ENCODE measurements around the gene LEFTY1. TPM values are rescaled to one million over a fixed set of nuclear protein-coding genes. Genes with fewer than 3 reads are reported as not detected.
"Not testable (repeated sequence)": the region's sequence is repeated elsewhere in the genome, so short reads cannot be mapped to it uniquely, and the experiment has no call there.

Gene LEFTY1
- total RNA-seq, 2 experiments from 2014 or later: 0.09 to 1.0 TPM

DNA sequence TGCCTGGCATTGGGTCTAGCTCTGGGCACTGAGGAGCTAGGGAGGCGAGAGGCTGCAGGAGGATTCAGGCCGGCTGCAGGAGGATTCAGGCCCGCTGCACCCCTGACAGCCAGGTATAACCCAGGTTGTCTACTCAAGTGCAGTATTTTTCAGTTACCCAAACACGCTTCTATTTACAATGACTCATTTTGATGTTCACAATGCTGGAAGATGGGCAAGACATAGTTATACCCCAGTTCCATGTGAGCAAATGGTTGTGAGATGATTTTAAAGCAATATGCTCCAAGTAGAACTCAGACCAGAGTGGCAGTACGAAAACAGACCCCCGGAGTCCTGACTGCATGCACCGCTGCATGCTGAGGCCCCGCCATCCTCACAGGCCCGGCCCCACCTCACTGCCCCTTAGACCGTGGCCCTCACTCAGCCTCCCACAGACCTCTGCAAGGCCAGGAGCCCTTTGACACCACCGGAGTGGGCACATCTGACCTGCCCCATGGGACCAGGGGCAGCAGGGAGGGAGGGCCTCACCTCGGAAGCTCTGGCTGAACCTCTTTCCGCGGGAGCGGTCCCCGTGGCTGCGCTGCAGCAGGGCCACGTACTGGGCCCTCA lies 553 bp downstream of the LEFTY1 start:
- ChIA-PET POLR2A (interaction anchor here (1.0 to 1.3 kb wide), 2 partner anchors 12 to 32 kb away, joined by 3 read pairs; no protein-coding TSS in a partner anchor), CTCF (ENCODE audit: unreplicated experiment) (interaction anchor here (0.6 kb wide), 1 partner anchor 9 kb away, joined by 3 read pairs; no protein-coding TSS in a partner anchor)
- no peak for DNase-seq (ENCODE audit: low spot score)
- no TSS peak for BruUV-seq (replicated peaks)
- Histone ChIP-seq H3K4me1 (ENCODE audit: insufficient read depth, low read length, poor library complexity, severe bottlenecking) (peaks cover under 1% of the 10 kb centered on the region), H3K4me2 (ENCODE audit: low read length) (no peak overlapping the region), H2AFZ (ENCODE audit: low read length) (no peak overlapping the region), H3K36me3 (ENCODE audit: insufficient read depth, low read length) (no peaks in the 10 kb centered on the region), H3K27ac (ENCODE audit: low read depth, low read length, poor library complexity, severe bottlenecking) (no peak overlapping the region), H3K9me3 (ENCODE audit: low read length) (no peaks in the 10 kb centered on the region), H3K79me2 (ENCODE audit: insufficient read depth, low read depth, low read length) (no peaks in the 10 kb centered on the region), H3K4me3 (ENCODE audit: low read depth, low read length, poor library complexity, severe bottlenecking) (no peak overlapping the region), H4K20me1 (ENCODE audit: insufficient read depth, low read length) (no peaks in the 10 kb centered on the region), H3K9me2 (ENCODE audit: insufficient read depth, low read length) (no peaks in the 10 kb centered on the region)
- intact Hi-C loops (cut with micrococcal nuclease; ENCODE audit: unreplicated experiment): no loop called here
- no peak for TF ChIP-seq EZH2phosphoT487 (IDR thresholded peaks at IDR 0.05; ENCODE audit: borderline replicate concordance, low read depth, low read length)
- TF ChIP-seq, protein P1, sequence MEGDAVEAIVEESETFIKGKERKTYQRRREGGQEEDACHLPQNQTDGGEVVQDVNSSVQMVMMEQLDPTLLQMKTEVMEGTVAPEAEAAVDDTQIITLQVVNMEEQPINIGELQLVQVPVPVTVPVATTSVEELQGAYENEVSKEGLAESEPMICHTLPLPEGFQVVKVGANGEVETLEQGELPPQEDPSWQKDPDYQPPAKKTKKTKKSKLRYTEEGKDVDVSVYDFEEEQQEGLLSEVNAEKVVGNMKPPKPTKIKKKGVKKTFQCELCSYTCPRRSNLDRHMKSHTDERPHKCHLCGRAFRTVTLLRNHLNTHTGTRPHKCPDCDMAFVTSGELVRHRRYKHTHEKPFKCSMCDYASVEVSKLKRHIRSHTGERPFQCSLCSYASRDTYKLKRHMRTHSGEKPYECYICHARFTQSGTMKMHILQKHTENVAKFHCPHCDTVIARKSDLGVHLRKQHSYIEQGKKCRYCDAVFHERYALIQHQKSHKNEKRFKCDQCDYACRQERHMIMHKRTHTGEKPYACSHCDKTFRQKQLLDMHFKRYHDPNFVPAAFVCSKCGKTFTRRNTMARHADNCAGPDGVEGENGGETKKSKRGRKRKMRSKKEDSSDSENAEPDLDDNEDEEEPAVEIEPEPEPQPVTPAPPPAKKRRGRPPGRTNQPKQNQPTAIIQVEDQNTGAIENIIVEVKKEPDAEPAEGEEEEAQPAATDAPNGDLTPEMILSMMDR (conservative IDR thresholded peaks at IDR 0.05; ENCODE audit: low read length): no peak

DNA sequence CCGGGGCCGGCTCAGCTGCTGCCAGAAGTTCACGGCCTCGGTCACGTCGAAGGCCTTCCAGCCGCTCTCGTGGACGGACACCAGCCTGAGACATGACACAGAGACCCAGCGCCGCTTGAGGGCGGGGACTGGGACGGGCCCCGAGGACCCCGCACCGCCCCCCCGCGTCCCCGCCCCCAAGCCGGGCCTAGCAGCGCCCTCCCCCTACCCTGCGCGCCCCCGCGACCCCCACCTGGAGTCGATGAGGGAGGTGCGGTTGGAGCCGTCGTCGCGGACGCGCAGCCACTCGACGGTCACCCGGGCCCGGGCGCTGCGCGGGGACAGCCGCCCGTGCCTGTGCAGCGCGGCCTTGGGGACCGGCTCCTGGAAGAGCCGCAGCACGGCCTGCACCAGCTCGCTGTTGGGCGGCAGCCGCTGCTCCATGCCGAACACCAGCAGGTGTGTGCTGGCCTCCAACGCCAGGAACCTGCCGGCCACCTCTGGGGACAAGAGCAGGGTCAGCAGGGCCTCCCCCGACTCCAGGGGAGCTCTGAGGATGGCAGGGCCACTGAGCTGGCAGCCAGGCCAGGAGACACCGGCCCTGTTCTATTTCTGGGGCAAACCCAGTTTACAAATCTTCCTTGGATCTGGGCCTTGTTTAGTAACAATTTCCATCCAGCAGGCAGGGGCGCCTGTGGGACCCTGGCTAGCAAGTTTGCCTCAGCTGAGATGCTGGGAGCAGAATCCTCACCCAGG lies 1.2 kb downstream of the LEFTY1 start:
- DNase-seq (ENCODE audit: low spot score); BruUV-seq (replicated peaks); H3K36me3 ChIP-seq (ENCODE audit: insufficient read depth, low read length); intact Hi-C loops (cut with micrococcal nuclease; ENCODE audit: unreplicated experiment); H3K79me2 ChIP-seq (ENCODE audit: insufficient read depth, low read depth, low read length); H3K4me1 ChIP-seq (ENCODE audit: insufficient read depth, low read length, poor library complexity, severe bottlenecking); H3K4me2 ChIP-seq (ENCODE audit: low read length); H3K4me3 ChIP-seq (ENCODE audit: low read depth, low read length, poor library complexity, severe bottlenecking); H3K9me2 ChIP-seq (ENCODE audit: insufficient read depth, low read length); CTCF ChIA-PET (ENCODE audit: unreplicated experiment); H2AFZ ChIP-seq (ENCODE audit: low read length); POLR2A ChIA-PET; H3K27ac ChIP-seq (ENCODE audit: low read depth, low read length, poor library complexity, severe bottlenecking); H3K9me3 ChIP-seq (ENCODE audit: low read length); H4K20me1 ChIP-seq (ENCODE audit: insufficient read depth, low read length): not testable (repeated sequence)

DNA sequence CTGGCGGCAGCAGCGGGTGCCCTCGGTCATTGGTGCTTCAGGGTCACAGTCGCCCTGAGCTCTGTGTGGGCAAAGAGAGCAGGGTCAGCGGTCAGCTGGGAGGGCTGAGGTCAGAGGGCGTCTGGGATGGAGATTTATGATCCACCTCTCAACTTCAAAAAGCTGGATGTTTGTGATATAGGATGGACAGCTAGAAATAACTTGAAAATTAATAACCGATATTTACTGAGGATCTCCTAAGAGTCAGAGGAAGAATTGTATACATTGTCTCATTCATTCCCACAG lies 2.0 kb downstream of the LEFTY1 start:
- POLR2A ChIA-PET: no interaction called here
- no peak for TF ChIP-seq EZH2phosphoT487 (IDR thresholded peaks at IDR 0.05; ENCODE audit: borderline replicate concordance, low read depth, low read length)
- TF ChIP-seq, protein P1 (conservative IDR thresholded peaks at IDR 0.05; ENCODE audit: low read length): no peak
- CTCF ChIA-PET (ENCODE audit: unreplicated experiment): no interaction called here
- no peak overlapping the region for H3K4me3 ChIP-seq (ENCODE audit: low read depth, low read length, poor library complexity, severe bottlenecking)
- H3K79me2 ChIP-seq (ENCODE audit: insufficient read depth, low read depth, low read length): no peaks in the 10 kb centered on the region
- H3K36me3 ChIP-seq (ENCODE audit: insufficient read depth, low read length): no peaks in the 10 kb centered on the region
- H3K9me2 ChIP-seq (ENCODE audit: insufficient read depth, low read length): no peaks in the 10 kb centered on the region
- intact Hi-C loops (cut with micrococcal nuclease; ENCODE audit: unreplicated experiment): no loop called here
- no peak overlapping the region for H2AFZ ChIP-seq (ENCODE audit: low read length)
- no peaks in the 10 kb centered on the region for H3K9me3 ChIP-seq (ENCODE audit: low read length)
- DNase-seq (ENCODE audit: low spot score): no peak
- H3K4me2 ChIP-seq (ENCODE audit: low read length): no peak overlapping the region
- H4K20me1 ChIP-seq (ENCODE audit: insufficient read depth, low read length): no peaks in the 10 kb centered on the region
- H3K4me1 ChIP-seq (ENCODE audit: insufficient read depth, low read length, poor library complexity, severe bottlenecking): peaks cover 10% of the 10 kb centered on the region
- no TSS peak for BruUV-seq (replicated peaks)
- H3K27ac ChIP-seq (ENCODE audit: low read depth, low read length, poor library complexity, severe bottlenecking): no peak overlapping the region

All from OCI-LY7 (cell line).